Body of pancreas (tissue), 4 donors: ENCODE measurements around the gene NPAS1.

ENCODE experiments used
- CTCF ChIP-seq, 7 experiments: fragments of 450-650 bp in 4 of 7; fragments of 200-600 bp in 3 of 7; sonication (generic) in 3 of 7; IDR thresholded peaks; one replicate each; pipeline ENCODE4 v1.5.1; 2016 to 2019; ENCODE audit warnings: antibody characterized with exemption in 7 of 7
- POLR2A ChIP-seq, 3 donors: fragments of 450-650 bp; IDR thresholded peaks; one replicate each; pipeline ENCODE4 v1.6.1; 2016; ENCODE audit warnings: antibody characterized with exemption in 3 of 3, mild to moderate bottlenecking in 2 of 3

DNA sequence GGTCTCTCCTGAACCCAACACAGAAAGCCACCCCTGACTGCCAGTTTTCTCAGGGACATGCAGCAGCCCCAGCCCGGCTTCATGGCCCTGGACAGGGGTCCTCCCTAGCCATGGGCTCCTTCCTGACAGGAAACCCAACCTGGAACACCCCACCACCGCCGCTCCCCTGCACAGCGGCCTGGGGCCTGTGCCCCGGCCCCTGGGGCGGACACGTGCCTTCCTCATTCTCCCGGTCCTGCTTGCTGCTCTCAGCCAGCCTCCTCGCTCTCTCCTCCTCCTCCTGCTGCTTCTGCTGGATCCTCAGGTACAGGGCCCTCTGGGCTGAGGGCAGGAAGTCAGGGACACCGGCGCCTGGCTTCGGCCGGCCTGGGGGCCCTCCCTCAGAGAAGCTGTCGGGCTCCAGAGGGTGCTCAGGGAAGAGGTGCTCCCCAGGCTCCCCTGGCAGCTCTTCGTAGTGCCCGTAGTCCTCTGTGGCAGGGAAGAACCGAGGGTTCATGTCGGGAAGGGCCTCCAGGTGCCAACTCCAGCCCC lies 49.3 kb downstream of the NPAS1 start:
- TF ChIP-seq POLR2A (IDR thresholded peaks at IDR 0.05) (no peak), CTCF (IDR thresholded peaks at IDR 0.05) (no peak)
